ENCODE measurements around the gene FNDC5. TPM values are rescaled to one million over a fixed set of nuclear protein-coding genes. Genes with fewer than 3 reads are reported as not detected.

Gene FNDC5
- total RNA-seq, 1 donor from 2014 or later: 743 TPM

DNA sequence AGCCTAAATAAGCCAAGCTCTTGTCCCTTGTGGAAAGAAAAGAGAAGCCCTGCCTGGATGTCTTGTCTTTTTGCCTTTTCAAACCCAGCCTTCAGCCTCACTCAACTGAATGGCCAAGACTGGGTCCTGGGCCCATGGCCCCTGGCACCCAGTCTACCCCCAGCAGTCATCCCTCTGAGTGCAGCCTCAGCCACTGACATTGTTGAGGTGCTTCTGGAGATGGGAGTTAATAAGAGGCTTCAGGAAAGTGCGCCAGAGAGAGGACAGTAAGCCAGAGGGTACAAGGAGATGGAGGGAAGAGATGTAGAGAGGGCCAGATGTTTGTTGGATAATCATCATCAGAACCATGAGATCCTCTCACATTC is 6.8 kb downstream of the FNDC5 start:
- TF ChIP-seq, protein P1, sequence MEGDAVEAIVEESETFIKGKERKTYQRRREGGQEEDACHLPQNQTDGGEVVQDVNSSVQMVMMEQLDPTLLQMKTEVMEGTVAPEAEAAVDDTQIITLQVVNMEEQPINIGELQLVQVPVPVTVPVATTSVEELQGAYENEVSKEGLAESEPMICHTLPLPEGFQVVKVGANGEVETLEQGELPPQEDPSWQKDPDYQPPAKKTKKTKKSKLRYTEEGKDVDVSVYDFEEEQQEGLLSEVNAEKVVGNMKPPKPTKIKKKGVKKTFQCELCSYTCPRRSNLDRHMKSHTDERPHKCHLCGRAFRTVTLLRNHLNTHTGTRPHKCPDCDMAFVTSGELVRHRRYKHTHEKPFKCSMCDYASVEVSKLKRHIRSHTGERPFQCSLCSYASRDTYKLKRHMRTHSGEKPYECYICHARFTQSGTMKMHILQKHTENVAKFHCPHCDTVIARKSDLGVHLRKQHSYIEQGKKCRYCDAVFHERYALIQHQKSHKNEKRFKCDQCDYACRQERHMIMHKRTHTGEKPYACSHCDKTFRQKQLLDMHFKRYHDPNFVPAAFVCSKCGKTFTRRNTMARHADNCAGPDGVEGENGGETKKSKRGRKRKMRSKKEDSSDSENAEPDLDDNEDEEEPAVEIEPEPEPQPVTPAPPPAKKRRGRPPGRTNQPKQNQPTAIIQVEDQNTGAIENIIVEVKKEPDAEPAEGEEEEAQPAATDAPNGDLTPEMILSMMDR (IDR thresholded peaks at IDR 0.05; ENCODE audit: partially characterized antibody, unreplicated experiment): no peak
- H3K4me3 Mint-ChIP-seq (ENCODE audit: unreplicated experiment): no peak overlapping the region
- no peak for DNase-seq
- peaks cover 10% of the 10 kb centered on the region for H3K27me3 Mint-ChIP-seq (ENCODE audit: unreplicated experiment)
- H3K4me1 Mint-ChIP-seq (ENCODE audit: low read depth, unreplicated experiment): peaks cover 19% of the 10 kb centered on the region
- H3K27ac Mint-ChIP-seq (ENCODE audit: unreplicated experiment): no peak overlapping the region
- peaks cover 11% of the 10 kb centered on the region for H3K9me3 Mint-ChIP-seq (ENCODE audit: unreplicated experiment)
- H3K36me3 Mint-ChIP-seq (ENCODE audit: unreplicated experiment): peaks cover 27% of the 10 kb centered on the region

DNA sequence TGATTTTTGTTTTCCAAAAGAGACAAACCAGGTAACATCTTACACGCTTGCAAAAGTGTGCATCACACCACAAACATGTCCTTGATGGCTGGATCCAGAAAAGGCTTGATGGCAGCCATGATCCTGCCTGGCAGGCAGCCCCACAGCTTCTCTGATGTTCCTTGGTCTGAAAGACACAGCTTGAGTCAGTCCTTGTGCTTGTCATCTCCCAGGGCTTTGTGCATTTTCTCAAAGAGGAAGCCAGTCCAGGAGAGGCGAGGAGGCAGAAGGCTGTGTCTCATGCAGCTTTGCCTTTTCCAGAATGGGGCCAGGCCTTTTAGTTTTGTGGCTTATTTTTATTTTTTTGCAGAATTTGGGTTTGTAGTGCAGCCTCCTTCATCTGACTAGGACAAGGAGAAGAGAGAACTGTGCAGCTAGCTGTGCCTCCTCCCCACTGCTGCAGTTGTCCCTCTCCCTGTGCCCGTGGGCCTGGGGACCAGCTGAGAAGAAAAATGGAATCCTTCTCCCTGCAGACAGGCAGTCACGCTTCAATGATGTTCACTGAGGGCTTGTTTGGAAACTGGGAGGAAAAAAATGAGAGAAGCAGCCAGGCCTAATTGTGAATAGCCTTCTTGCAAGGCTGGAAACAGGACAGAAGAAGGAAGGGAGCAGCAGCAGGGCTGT is 7.4 kb downstream of the FNDC5 start:
- Mint-ChIP-seq H3K27ac (ENCODE audit: unreplicated experiment) (no peak overlapping the region), H3K4me1 (ENCODE audit: low read depth, unreplicated experiment) (peaks cover 16% of the 10 kb centered on the region), H3K27me3 (ENCODE audit: unreplicated experiment) (peaks cover 6% of the 10 kb centered on the region), H3K4me3 (ENCODE audit: unreplicated experiment) (no peak overlapping the region), H3K36me3 (ENCODE audit: unreplicated experiment) (peaks cover 21% of the 10 kb centered on the region), H3K9me3 (ENCODE audit: unreplicated experiment) (peaks cover 7% of the 10 kb centered on the region)
- TF ChIP-seq, protein P1 (IDR thresholded peaks at IDR 0.05; ENCODE audit: partially characterized antibody, unreplicated experiment): no peak
- DNase-seq: no peak

DNA sequence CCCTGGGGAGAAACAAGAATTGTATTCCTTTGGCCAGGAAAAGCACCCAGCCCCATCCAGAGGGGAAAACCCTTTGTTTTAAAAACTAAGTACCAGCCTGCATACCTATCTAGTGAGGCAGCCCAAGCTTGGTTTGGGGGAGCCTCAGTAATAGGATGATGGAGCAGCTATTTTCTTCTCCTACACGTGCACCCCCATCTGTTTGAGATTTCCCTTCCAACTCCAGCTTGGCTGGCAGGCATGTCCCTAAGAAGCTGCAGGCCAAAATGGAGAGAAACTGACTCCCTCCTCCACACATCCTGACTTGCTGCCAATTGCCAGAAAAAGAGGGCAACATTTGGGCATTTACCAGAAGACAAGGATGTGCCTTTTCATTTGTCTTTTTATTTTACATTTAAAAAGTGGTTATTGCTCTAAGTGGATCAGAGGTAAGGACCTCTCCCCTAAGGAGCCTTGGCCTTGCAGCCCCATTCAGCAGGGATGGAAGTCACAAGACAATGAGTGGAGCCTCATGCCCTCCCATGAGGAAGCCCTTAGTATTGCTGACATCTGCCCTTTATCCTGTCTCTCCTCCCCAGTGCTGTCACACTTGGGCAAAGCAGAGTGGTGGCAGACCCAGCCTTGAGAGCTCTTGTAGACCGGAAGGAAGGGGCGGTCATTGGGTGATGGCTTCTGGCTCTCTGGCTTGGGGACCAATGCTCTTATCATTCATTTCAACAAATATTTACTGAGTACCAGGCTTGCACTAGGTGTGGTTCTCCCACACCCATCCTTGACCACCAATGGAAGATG is 8.6 kb downstream of the FNDC5 start:
- Mint-ChIP-seq H3K9me3 (ENCODE audit: unreplicated experiment) (peaks cover 6% of the 10 kb centered on the region), H3K36me3 (ENCODE audit: unreplicated experiment) (peaks cover 19% of the 10 kb centered on the region), H3K27ac (ENCODE audit: unreplicated experiment) (peak overlapping the region; percentile 75), H3K27me3 (ENCODE audit: unreplicated experiment) (peaks cover 6% of the 10 kb centered on the region), H3K4me3 (ENCODE audit: unreplicated experiment) (peak overlapping the region; percentile 25), H3K4me1 (ENCODE audit: low read depth, unreplicated experiment) (peaks cover 14% of the 10 kb centered on the region)
- DNase-seq: no peak
- TF ChIP-seq, protein P1 (IDR thresholded peaks at IDR 0.05; ENCODE audit: partially characterized antibody, unreplicated experiment): no peak

DNA sequence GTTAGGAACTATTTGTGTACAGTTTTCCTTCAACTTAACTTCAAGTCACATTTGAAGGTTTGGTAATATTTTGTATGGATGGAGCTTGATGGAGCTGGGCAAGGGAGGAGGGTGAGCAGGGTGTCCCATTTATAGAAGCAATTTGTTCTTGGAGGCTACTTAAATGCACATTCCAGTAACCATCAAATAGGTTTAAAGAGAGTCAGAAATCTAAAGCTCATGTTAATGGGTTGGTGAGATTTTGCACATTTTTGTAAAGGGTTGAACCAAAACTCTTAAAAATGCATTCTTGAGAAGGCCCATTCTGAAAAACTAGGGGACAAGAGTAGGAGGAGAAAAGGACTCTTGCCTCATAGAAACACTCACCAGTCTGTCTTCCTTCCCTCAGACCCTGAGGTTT is 10.1 kb downstream of the FNDC5 start:
- peak overlapping the region; percentile 5 for H3K27ac Mint-ChIP-seq (ENCODE audit: unreplicated experiment)
- TF ChIP-seq, protein P1 (IDR thresholded peaks at IDR 0.05; ENCODE audit: partially characterized antibody, unreplicated experiment): no peak

DNA sequence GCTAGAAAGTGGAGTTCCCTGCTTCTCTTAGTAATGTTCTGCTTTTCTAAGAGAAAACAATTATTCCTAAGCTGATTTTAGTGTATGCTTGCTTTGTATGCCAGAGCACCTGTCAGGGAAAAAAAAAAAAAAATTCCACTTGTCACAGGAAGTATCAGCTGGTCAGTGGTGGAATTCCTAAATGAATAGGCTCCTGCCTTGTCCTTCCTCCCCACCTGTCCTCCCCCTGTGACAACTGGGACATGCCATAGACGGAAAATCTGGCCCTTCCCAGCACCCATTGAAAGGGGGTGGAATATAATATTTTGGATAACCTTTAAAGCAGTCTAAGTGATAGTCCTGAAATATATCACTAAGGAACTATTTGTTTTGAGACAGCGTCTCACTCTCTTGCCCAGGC is 10.8 kb downstream of the FNDC5 start:
- Mint-ChIP-seq H3K9me3 (ENCODE audit: unreplicated experiment) (peaks cover 2% of the 10 kb centered on the region), H3K27ac (ENCODE audit: unreplicated experiment) (no peak overlapping the region), H3K4me3 (ENCODE audit: unreplicated experiment) (no peak overlapping the region), H3K4me1 (ENCODE audit: low read depth, unreplicated experiment) (peaks cover 11% of the 10 kb centered on the region), H3K27me3 (ENCODE audit: unreplicated experiment) (peaks cover 6% of the 10 kb centered on the region), H3K36me3 (ENCODE audit: unreplicated experiment) (peaks cover 13% of the 10 kb centered on the region)
- DNase-seq: no peak
- TF ChIP-seq, protein P1 (IDR thresholded peaks at IDR 0.05; ENCODE audit: partially characterized antibody, unreplicated experiment): no peak

More for the DNA sequence above, 10.1 kb downstream of the FNDC5 start:
- Mint-ChIP-seq H3K9me3 (ENCODE audit: unreplicated experiment) (peaks cover 2% of the 10 kb centered on the region), H3K4me1 (ENCODE audit: low read depth, unreplicated experiment) (peaks cover 11% of the 10 kb centered on the region), H3K36me3 (ENCODE audit: unreplicated experiment) (peaks cover 13% of the 10 kb centered on the region), H3K4me3 (ENCODE audit: unreplicated experiment) (no peak overlapping the region), H3K27me3 (ENCODE audit: unreplicated experiment) (peaks cover 6% of the 10 kb centered on the region)
- no peak for DNase-seq

All from glutamatergic neuron (in vitro differentiated cells).